Endothelial cell (in vitro differentiated cells): ENCODE measurements around the gene MAJIN. TPM values are rescaled to one million over a fixed set of nuclear protein-coding genes. Genes with fewer than 3 reads are reported as not detected.

Source experiments
- DNase-seq: peaks from one replicate; pipeline ENCODE4 v3.0.0; 2021; ENCODE audit warnings: low spot score
- H3K27ac Mint-ChIP-seq: one replicate; pipeline ENCODE4 v1.8.0; 2021; ENCODE audit warnings: mixed read lengths, inconsistent platforms; ENCODE audit not compliant: unreplicated experiment
- H3K27me3 Mint-ChIP-seq: one replicate; pipeline ENCODE4 v1.8.0; 2021; ENCODE audit warnings: mild to moderate bottlenecking, moderate library complexity, mixed read lengths, inconsistent platforms; ENCODE audit not compliant: unreplicated experiment
- H3K36me3 Mint-ChIP-seq: one replicate; pipeline ENCODE4 v1.8.0; 2021; ENCODE audit warnings: mild to moderate bottlenecking, low read depth, mixed read lengths, inconsistent platforms; ENCODE audit not compliant: unreplicated experiment
- H3K4me1 Mint-ChIP-seq: one replicate; pipeline ENCODE4 v1.8.0; 2021; ENCODE audit warnings: mild to moderate bottlenecking, mixed read lengths, inconsistent platforms; ENCODE audit not compliant: unreplicated experiment
- H3K4me3 Mint-ChIP-seq: one replicate; pipeline ENCODE4 v1.8.0; 2021; ENCODE audit warnings: mild to moderate bottlenecking, mixed read lengths, inconsistent platforms; ENCODE audit not compliant: unreplicated experiment
- H3K9me3 Mint-ChIP-seq: one replicate; pipeline ENCODE4 v1.8.0; 2021; ENCODE audit warnings: mixed read lengths, inconsistent platforms; ENCODE audit not compliant: unreplicated experiment
- CTCF ChIP-seq: fragments of 200-600 bp; sonication (generic); IDR thresholded peaks from one replicate; pipeline ENCODE4 v1.5.0; 2021; ENCODE audit warnings: antibody characterized with exemption; ENCODE audit not compliant: unreplicated experiment
- total RNA-seq: library from RNA; stranded (reverse); fragmentation: NEBNext Ultra II Directional; extraction: Animal tissue kit (Norgen Biotek cat#: 25700); gene quantifications from one replicate; pipeline ENCODE4 v1.2.1, GENCODE V29; 2021; ENCODE audit not compliant: unreplicated experiment

The MAJIN gene
- total RNA-seq, 1 donor from 2014 or later = not detected

GRCh38 chr11:64894070-64894811 is 77.7 kb downstream of the MAJIN start:
- H3K9me3 Mint-ChIP-seq = no peaks in the 10 kb centered on the region
- H3K4me1 Mint-ChIP-seq = peaks cover 5% of the 10 kb centered on the region
- H3K4me3 Mint-ChIP-seq = no peak overlapping the region
- peaks cover 8% of the 10 kb centered on the region for H3K27me3 Mint-ChIP-seq
- no peak overlapping the region for H3K27ac Mint-ChIP-seq
- peak; percentile 82 for TF ChIP-seq CTCF
- DNase-seq = peak; percentile 85
- peaks cover 7% of the 10 kb centered on the region for H3K36me3 Mint-ChIP-seq

- no peak for TF ChIP-seq CTCF
- peaks cover 5% of the 10 kb centered on the region for H3K36me3 Mint-ChIP-seq
- H3K4me3 Mint-ChIP-seq = no peak overlapping the region
Observed at GRCh38 chr11:64893194-64894069, 78.5 kb downstream of the MAJIN start.

GRCh38 chr11:64892838-64893193 is 79.1 kb downstream of the MAJIN start:
- peaks cover 9% of the 10 kb centered on the region for H3K4me1 Mint-ChIP-seq
- DNase-seq = no peak
- H3K27ac Mint-ChIP-seq = no peak overlapping the region
- no peaks in the 10 kb centered on the region for H3K9me3 Mint-ChIP-seq
- peaks cover 5% of the 10 kb centered on the region for H3K36me3 Mint-ChIP-seq
- TF ChIP-seq CTCF = no peak
- no peak overlapping the region for H3K4me3 Mint-ChIP-seq
- H3K27me3 Mint-ChIP-seq = peaks cover 8% of the 10 kb centered on the region

More at GRCh38 chr11:64893194-64894069, 78.5 kb downstream of the MAJIN start:
- no peak overlapping the region for H3K27ac Mint-ChIP-seq
- no peak for DNase-seq
- peaks cover 5% of the 10 kb centered on the region for H3K4me1 Mint-ChIP-seq
- no peaks in the 10 kb centered on the region for H3K9me3 Mint-ChIP-seq
- H3K27me3 Mint-ChIP-seq = peaks cover 8% of the 10 kb centered on the region

- Mint-ChIP-seq H3K4me1 (peaks cover 11% of the 10 kb centered on the region), H3K4me3 (no peak overlapping the region), H3K9me3 (no peaks in the 10 kb centered on the region), H3K27me3 (peaks cover 8% of the 10 kb centered on the region), H3K27ac (peak overlapping the region; percentile 10), H3K36me3 (peaks cover 5% of the 10 kb centered on the region)
- no peak for DNase-seq
- TF ChIP-seq CTCF = no peak
Observed at GRCh38 chr11:64892411-64892831, 79.5 kb downstream of the MAJIN start.
